ENCODE results near the gene HS3ST4.

GRCh38 chr16:26139884-26140283, 448.1 kb downstream of the HS3ST4 start:
- TF ChIP-seq, protein P1, sequence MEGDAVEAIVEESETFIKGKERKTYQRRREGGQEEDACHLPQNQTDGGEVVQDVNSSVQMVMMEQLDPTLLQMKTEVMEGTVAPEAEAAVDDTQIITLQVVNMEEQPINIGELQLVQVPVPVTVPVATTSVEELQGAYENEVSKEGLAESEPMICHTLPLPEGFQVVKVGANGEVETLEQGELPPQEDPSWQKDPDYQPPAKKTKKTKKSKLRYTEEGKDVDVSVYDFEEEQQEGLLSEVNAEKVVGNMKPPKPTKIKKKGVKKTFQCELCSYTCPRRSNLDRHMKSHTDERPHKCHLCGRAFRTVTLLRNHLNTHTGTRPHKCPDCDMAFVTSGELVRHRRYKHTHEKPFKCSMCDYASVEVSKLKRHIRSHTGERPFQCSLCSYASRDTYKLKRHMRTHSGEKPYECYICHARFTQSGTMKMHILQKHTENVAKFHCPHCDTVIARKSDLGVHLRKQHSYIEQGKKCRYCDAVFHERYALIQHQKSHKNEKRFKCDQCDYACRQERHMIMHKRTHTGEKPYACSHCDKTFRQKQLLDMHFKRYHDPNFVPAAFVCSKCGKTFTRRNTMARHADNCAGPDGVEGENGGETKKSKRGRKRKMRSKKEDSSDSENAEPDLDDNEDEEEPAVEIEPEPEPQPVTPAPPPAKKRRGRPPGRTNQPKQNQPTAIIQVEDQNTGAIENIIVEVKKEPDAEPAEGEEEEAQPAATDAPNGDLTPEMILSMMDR (IDR thresholded peaks at IDR 0.05; ENCODE audit: poor library complexity, severe bottlenecking), result no peak
- TF ChIP-seq POLR2AphosphoS5 (IDR thresholded peaks at IDR 0.05) (no peak), EZH2 (IDR thresholded peaks at IDR 0.05; ENCODE audit: borderline replicate concordance, insufficient read depth, low read length, poor library complexity, severe bottlenecking) (no peak), TAF1 (IDR thresholded peaks at IDR 0.05; ENCODE audit: low read depth) (no peak), EP300 (conservative IDR thresholded peaks at IDR 0.05; ENCODE audit: poor library complexity, severe bottlenecking) (no peak), RAD21 (conservative IDR thresholded peaks at IDR 0.05) (no peak), MXI1 (conservative IDR thresholded peaks at IDR 0.05; ENCODE audit: poor library complexity, severe bottlenecking) (no peak)

Measured in neural cell (in vitro differentiated cells).